GM18508 (cell line): Measurements from ENCODE around the gene PTHLH.

Experiments
- ATAC-seq: cut with Tn5 transposase; IDR thresholded peaks from one replicate; pipeline ENCODE4 v1.9.1; 2021; ENCODE audit warnings: moderate number of reproducible peaks; ENCODE audit not compliant: insufficient read depth, unreplicated experiment

Gene PTHLH

DNA sequence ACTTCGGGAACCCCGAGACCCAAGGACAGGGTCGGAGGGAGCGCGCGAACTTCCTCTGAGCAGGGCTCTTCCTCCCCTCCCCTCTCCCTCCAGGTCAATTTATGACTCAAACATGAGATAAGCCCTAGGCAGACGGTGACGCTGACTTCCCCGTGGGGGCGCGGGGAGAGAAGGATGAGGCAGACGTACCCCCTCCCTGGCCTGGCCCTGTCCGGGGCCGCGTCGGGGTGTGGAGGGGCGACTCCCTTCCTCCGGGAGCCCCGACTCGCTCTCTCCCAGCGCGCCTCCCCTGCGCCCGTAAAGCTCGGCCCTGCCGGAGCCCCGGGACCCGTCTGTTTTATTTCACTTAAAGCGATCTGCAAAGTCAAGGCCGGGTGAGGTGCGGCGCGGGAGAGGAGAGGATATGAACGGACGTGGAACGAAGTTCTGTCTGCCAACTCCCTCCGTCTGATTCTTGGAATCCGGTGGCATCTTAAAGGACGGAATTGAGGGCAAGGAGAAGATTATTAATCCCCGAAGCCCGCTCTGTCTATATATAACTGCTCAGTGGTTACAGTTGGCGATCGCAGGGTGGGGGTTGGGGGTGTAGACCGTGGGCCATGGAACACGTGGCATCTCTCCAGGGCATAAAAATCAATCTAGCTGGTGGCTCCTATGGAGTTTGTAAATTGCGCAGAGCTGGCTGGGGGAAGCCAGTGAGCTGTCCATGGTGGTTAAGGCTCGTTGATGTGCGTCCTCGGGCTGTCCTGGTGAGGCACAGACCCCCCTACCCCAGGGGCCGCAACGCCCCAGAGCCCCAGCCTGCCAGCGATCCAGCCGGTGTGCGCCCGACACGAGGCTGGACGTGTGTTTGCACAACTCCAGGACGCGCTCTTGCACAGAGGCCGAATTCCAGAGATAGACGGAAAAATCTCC is 2.9 kb upstream of the PTHLH start:
- no peak for ATAC-seq

DNA sequence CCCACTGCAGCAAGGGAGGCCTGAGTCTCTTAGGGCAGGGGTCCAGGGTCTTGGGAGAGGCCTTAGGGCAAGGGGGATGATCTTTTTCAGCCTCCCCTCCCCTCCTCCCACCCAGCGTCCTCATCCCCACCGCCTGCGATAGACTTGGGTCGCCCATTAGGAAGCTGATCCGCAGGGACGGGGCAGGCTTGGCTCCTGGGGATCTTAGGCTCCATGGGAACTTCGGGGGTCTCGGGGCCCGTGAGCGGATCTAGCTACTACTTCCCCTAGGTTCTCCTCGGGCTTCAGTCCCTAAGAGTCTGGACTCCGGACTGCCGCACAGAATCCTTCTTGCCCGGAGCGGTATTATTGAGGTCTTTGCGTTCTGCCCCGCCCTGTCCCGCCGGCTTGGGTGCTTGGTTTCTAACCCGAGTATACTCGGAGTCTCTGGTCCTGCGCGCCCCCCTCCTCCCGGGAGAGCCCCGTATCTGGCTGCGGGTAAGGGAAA is 2.2 kb upstream of the PTHLH start:
- no peak for ATAC-seq

GRCh38 chr12:27973487-27973890 is 956 bp upstream of the PTHLH start:
- ATAC-seq: no peak

- no peak for ATAC-seq
These were observed 927 bp downstream of the PTHLH start for GRCh38 chr12:27971606-27972005.

GRCh38 chr12:27971121-27971489 is 1.4 kb downstream of the PTHLH start:
- no peak for ATAC-seq

DNA sequence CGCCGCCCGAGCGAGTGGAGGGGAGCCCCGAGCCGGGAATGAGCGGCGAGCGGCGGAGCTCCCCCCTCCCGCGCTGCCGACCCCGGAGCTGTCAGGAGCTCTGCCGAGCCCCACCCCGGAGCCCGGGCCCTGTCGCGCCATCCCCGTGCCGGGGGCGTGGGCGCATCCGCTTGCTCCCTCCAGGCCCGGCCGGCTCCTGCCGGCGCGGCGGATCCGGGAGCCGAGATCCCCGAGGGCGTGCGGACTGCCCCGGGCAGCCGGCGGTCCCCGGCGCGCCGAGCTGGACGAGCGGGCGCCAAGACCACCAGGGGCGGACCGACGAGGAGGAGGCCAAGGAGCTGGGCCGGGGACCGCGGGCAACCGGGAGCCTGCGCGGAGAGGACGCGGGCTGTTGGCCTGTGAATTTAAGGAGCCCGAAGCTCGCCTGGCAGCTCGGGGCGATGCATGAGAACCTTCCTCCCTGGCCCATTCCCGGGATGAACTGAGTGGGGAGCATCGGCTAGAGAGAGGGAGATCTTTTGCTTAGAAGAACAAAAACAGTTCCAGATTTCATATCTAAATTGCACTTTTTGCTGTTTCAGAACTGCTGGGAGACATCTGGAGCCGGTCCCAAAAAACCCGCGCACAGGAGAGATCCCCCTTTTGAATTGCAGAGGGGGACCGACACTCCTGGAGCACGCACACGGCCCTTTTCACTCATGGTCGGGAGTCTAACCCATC is 2.0 kb downstream of the PTHLH start:
- no peak for ATAC-seq

- peak; percentile 81 for ATAC-seq
These were observed 2.7 kb downstream of the PTHLH start for GRCh38 chr12:27969624-27970400.

GRCh38 chr12:27968972-27969623 is 3.4 kb downstream of the PTHLH start:
- ATAC-seq: no peak

GRCh38 chr12:27967551-27968054 is 4.9 kb downstream of the PTHLH start:
- ATAC-seq: no peak

DNA sequence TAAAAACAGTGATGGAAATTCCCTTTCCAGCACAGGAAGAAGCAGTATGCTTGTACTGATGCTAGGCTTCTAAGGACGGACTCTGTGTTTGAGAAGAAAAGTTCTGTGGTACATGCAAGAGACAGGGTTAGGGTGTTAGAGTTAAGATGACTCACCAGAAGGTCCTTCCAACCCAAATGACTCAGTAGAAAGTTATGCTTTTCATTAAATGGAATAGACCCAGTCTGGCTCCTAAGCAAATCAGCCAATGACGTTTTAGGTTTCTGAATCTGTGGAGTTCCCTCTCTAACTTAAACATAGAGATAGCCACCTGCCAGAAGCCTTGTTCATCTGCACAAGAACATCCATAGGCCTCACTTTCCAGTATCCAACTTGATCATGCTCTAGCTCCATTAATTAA is 5.7 kb downstream of the PTHLH start:
- no peak for ATAC-seq

GRCh38 chr12:27965966-27966365 is 6.6 kb downstream of the PTHLH start:
- no peak for ATAC-seq

DNA sequence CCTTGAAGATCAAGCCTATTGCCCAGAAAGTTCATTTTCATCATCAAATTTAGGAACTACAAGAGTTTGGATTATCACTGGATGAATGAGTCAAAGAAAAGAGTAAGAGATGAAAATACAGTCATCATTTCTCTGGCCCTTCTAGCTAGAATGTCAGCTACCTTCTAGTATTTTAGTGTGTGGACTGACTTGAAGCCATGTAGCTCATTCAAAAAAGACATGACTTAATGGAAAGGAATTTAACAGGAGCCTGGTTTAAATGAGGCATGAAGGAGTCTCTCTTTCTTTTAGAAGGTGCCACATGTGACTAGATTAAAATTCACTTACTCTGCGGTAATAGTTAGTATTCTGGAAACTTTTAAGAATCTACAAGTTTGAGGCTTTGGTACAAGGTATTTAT is 7.1 kb downstream of the PTHLH start:
- no peak for ATAC-seq

GRCh38 chr12:27964123-27964522 is 8.4 kb downstream of the PTHLH start:
- ATAC-seq: no peak

GRCh38 chr12:27960821-27961220 is 11.7 kb downstream of the PTHLH start:
- ATAC-seq: no peak

- ATAC-seq: no peak
These were observed 13.9 kb downstream of the PTHLH start for GRCh38 chr12:27958675-27959074.

DNA sequence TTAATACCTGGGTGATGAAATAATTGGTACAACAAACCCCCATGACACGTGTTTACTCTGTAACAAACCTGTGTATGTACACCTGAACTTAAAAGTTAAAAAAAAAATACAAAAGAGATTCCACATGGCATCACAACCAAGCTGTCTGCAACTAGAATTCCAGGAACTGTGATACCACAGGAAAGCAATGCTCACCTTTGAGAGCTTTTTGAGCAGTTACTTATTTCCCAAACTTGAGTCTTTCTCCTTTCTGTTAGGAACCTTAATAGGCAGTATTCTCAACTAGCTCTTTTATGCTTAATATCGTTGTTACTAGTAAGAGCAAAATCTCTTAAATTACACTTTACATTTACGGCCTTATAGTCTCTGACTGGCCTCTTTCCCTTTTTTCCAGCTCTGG is 15.2 kb downstream of the PTHLH start:
- ATAC-seq: no peak

GRCh38 chr12:27953817-27954216 is 18.7 kb downstream of the PTHLH start:
- no peak for ATAC-seq

- no peak for ATAC-seq
These were observed 19.2 kb downstream of the PTHLH start for GRCh38 chr12:27953348-27953747.

GRCh38 chr12:27952510-27952909 is 20.0 kb downstream of the PTHLH start:
- no peak for ATAC-seq

DNA sequence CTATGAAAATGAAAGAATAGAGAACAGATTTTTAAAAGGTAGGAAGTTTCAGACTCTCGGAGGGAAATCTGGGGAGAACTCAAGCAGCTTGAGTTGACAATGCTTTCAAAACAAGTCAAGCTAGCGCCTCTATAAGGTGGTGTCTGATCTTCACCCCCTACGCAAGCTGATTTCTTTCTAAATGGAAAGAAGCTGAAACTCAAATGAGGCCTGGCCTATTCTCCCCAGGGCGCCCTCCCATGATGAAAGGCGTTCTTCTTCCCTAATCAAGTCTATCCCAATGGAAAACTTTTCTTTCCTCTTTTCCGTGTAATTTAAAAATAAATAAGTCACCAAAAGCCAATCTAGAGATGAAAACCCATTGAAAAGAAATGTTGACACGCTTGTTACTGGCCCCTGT is 20.6 kb downstream of the PTHLH start:
- no peak for ATAC-seq
